Neural progenitor cell (in vitro differentiated cells): ENCODE results near the gene ABCA5. TPM values are rescaled to one million over a fixed set of nuclear protein-coding genes. Genes with fewer than 3 reads are reported as not detected.
"Not testable (repeated sequence)": the region's sequence is repeated elsewhere in the genome, so short reads cannot be mapped to it uniquely, and the experiment has no call there.

Source experiments
- DNase-seq: peaks from one replicate; pipeline ENCODE4 v3.0.0-alpha.2; 2016; ENCODE audit warnings: low spot score
- H2AFZ ChIP-seq: fragments of 200-600 bp; sonication (generic); replicated peaks from 2 replicates; pipeline ENCODE4 v1.6.1; 2016; ENCODE audit warnings: antibody characterized with exemption
- H3F3A ChIP-seq: fragments of 200-600 bp; sonication (generic); 2 replicates; pipeline ENCODE4 v1.6.1; 2016; ENCODE audit warnings: antibody characterized with exemption, low read depth
- H3K27ac ChIP-seq: fragments of 200-600 bp; sonication (generic); 2 replicates; pipeline ENCODE4 v1.5.1; 2016; ENCODE audit warnings: mild to moderate bottlenecking
- H3K27me3 ChIP-seq: fragments of 200-600 bp; sonication (generic); 2 replicates; pipeline ENCODE4 v1.6.1; 2016; ENCODE audit warnings: mild to moderate bottlenecking, moderate library complexity
- H3K36me3 ChIP-seq: fragments of 200-600 bp; sonication (generic); 2 replicates; pipeline ENCODE4 v1.5.1; 2016
- H3K4me1 ChIP-seq: fragments of 200-600 bp; sonication (generic); 2 replicates; pipeline ENCODE4 v1.6.1; 2016; ENCODE audit warnings: mixed run types
- H3K4me2 ChIP-seq: fragments of 200-600 bp; sonication (generic); 2 replicates; pipeline ENCODE4 v1.6.1; 2016
- H3K4me3 ChIP-seq: fragments of 200-600 bp; sonication (generic); 2 replicates; pipeline ENCODE4 v1.5.1; 2016
- H3K79me2 ChIP-seq: fragments of 200-600 bp; sonication (generic); 2 replicates; pipeline ENCODE4 v1.6.1; 2016; ENCODE audit warnings: low read depth
- H3K9ac ChIP-seq: fragments of 200-600 bp; sonication (generic); 2 replicates; pipeline ENCODE4 v1.6.1; 2016
- H3K9me3 ChIP-seq: fragments of 200-600 bp; sonication (generic); 2 replicates; pipeline ENCODE4 v1.5.1; 2016; ENCODE audit warnings: low read depth
- H4K20me1 ChIP-seq: fragments of 200-600 bp; sonication (generic); 2 replicates; pipeline ENCODE4 v1.6.1; 2016; ENCODE audit warnings: low read depth
- H3K27ac Mint-ChIP-seq: 3 replicates; pipeline ENCODE4 v1.8.0; 2021; ENCODE audit warnings: mixed read lengths
- H3K27me3 Mint-ChIP-seq: 2 replicates; pipeline ENCODE4 v1.8.0; 2022; ENCODE audit warnings: low read depth, mild to moderate bottlenecking, inconsistent platforms, moderate library complexity, mixed read lengths; ENCODE audit not compliant: insufficient read depth
- H3K36me3 Mint-ChIP-seq: 3 replicates; pipeline ENCODE4 v1.8.0; 2021; ENCODE audit warnings: mixed read lengths
- H3K4me1 Mint-ChIP-seq: 3 replicates; pipeline ENCODE4 v1.8.0; 2021; ENCODE audit warnings: mixed read lengths
- H3K4me3 Mint-ChIP-seq: 3 replicates; pipeline ENCODE4 v1.8.0; 2021; ENCODE audit warnings: mild to moderate bottlenecking, moderate library complexity, mixed read lengths
- H3K9me3 Mint-ChIP-seq: 3 replicates; pipeline ENCODE4 v1.8.0; 2020; ENCODE audit warnings: mixed read lengths
- EZH2 ChIP-seq: fragments of 200-600 bp; sonication (generic); IDR thresholded peaks from 2 replicates; pipeline ENCODE4 v1.6.1; 2017; ENCODE audit warnings: antibody characterized with exemption, mild to moderate bottlenecking, moderate library complexity
- EZH2phosphoT487 ChIP-seq: fragments of 200-600 bp; sonication (generic); IDR thresholded peaks from 2 replicates; pipeline ENCODE4 v1.6.1; 2017; ENCODE audit warnings: antibody characterized with exemption
- total RNA-seq: library from RNA; depleted of rRNA; stranded (reverse); fragments of >200 nt; gene quantifications from 2 replicates; pipeline ENCODE4 v1.2.3, GENCODE V29; 2015; ENCODE audit warnings: low replicate concordance
- TF ChIP-seq, protein P1 (sequence below): fragments of 200-600 bp; sonication (generic); IDR thresholded peaks from 2 replicates; pipeline ENCODE4 v1.5.1; 2017; ENCODE audit warnings: antibody characterized with exemption, mild to moderate bottlenecking

Gene ABCA5
- total RNA-seq, 1 donor from 2014 or later: 35.1 TPM

DNA sequence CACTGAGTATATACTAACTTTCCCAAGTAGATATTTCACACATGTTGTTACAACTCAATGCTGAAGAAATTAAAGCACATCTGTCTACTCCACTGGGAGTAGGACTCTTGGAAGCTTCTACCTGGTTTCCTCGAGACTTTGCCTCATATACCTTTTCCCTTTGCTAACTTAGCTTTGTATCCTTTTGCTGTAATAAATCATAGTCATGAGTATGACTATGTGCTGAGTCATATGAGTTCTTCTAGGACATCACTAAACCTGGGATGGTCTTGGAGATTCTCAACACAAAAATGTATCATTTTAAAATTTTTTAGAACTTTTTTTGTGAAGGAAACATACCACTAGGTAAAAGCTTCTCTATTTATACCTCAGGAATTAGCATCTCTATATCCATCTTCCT lies 39.8 kb downstream of the ABCA5 start:
- Histone ChIP-seq H3K9ac (no peak overlapping the region), H4K20me1 (no peaks in the 10 kb centered on the region), H3K9me3 (no peaks in the 10 kb centered on the region), H3K4me3 (no peak overlapping the region), H3F3A (no peaks in the 10 kb centered on the region), H3K4me2 (no peak overlapping the region), H3K27me3 (no peaks in the 10 kb centered on the region), H3K36me3 (no peaks in the 10 kb centered on the region), H3K79me2 (no peaks in the 10 kb centered on the region), H2AFZ (no peak overlapping the region), H3K27ac (no peak overlapping the region), H3K4me1 (no peaks in the 10 kb centered on the region)
- no peak for DNase-seq
- TF ChIP-seq EZH2: no peak
- TF ChIP-seq EZH2phosphoT487: no peak
- TF ChIP-seq, protein P1, sequence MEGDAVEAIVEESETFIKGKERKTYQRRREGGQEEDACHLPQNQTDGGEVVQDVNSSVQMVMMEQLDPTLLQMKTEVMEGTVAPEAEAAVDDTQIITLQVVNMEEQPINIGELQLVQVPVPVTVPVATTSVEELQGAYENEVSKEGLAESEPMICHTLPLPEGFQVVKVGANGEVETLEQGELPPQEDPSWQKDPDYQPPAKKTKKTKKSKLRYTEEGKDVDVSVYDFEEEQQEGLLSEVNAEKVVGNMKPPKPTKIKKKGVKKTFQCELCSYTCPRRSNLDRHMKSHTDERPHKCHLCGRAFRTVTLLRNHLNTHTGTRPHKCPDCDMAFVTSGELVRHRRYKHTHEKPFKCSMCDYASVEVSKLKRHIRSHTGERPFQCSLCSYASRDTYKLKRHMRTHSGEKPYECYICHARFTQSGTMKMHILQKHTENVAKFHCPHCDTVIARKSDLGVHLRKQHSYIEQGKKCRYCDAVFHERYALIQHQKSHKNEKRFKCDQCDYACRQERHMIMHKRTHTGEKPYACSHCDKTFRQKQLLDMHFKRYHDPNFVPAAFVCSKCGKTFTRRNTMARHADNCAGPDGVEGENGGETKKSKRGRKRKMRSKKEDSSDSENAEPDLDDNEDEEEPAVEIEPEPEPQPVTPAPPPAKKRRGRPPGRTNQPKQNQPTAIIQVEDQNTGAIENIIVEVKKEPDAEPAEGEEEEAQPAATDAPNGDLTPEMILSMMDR: no peak
- H3K9me3 Mint-ChIP-seq: no peaks in the 10 kb centered on the region
- H3K36me3 Mint-ChIP-seq: no peaks in the 10 kb centered on the region
- H3K4me3 Mint-ChIP-seq: no peak overlapping the region
- no peaks in the 10 kb centered on the region for H3K4me1 Mint-ChIP-seq
- H3K27me3 Mint-ChIP-seq: no peaks in the 10 kb centered on the region
- H3K27ac Mint-ChIP-seq: no peak overlapping the region

DNA sequence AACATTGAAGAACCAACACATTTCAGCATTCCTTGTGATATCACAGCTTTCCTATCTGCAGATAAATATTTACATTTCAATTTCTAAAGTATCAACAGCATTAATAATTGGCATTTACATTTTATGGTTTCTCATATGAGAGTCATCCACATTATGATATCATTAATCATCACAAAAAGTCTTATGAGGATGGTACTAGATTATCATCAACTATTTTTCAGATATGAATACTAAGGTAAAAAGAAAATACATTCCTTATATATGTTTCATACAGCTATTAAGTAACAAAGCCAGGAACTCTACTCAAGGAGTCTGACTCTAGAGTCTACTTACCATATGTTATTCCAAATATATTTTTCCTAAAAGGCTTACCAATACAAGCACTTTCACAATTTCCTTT lies 40.7 kb downstream of the ABCA5 start:
- Mint-ChIP-seq H3K36me3 (no peaks in the 10 kb centered on the region), H3K9me3 (no peaks in the 10 kb centered on the region), H3K27me3 (no peaks in the 10 kb centered on the region), H3K4me1 (no peaks in the 10 kb centered on the region), H3K27ac (no peak overlapping the region), H3K4me3 (no peak overlapping the region)
- Histone ChIP-seq H3K4me2 (no peak overlapping the region), H3K79me2 (no peaks in the 10 kb centered on the region), H3K9ac (no peak overlapping the region), H3K4me1 (no peaks in the 10 kb centered on the region), H3F3A (no peaks in the 10 kb centered on the region), H2AFZ (no peak overlapping the region), H3K36me3 (no peaks in the 10 kb centered on the region), H3K27me3 (no peaks in the 10 kb centered on the region), H4K20me1 (no peaks in the 10 kb centered on the region), H3K4me3 (no peak overlapping the region), H3K9me3 (no peaks in the 10 kb centered on the region), H3K27ac (no peak overlapping the region)
- no peak for DNase-seq
- TF ChIP-seq EZH2 (no peak), EZH2phosphoT487 (no peak)
- TF ChIP-seq, protein P1: no peak

DNA sequence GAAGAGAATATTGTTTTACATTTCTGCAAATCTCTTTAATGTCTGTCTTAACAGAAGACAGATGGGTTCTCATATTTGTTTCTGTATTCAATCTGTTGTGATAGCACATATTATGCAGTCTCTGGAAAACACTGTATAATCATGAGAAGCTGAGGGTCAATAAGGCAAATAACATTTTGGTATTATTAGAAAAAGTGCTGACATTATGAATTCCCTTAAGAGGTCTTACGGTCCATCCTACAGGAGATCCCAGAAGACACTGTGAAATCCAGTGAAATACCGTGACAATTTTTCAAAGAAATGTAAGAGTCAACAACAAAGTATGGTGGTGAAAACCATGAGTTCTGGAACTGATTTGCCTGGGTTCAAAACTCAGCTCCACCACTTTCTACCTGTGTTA lies 42.3 kb downstream of the ABCA5 start:
- Histone ChIP-seq H4K20me1 (no peaks in the 10 kb centered on the region), H3K27ac (no peak overlapping the region), H2AFZ (no peak overlapping the region), H3K9me3 (no peaks in the 10 kb centered on the region), H3F3A (no peaks in the 10 kb centered on the region), H3K4me1 (no peaks in the 10 kb centered on the region), H3K36me3 (no peaks in the 10 kb centered on the region), H3K4me2 (no peak overlapping the region), H3K9ac (no peak overlapping the region), H3K27me3 (no peaks in the 10 kb centered on the region), H3K4me3 (no peak overlapping the region), H3K79me2 (no peaks in the 10 kb centered on the region)
- Mint-ChIP-seq H3K9me3 (no peaks in the 10 kb centered on the region), H3K27ac (no peak overlapping the region), H3K4me3 (no peak overlapping the region), H3K27me3 (no peaks in the 10 kb centered on the region), H3K36me3 (no peaks in the 10 kb centered on the region), H3K4me1 (no peaks in the 10 kb centered on the region)
- no peak for TF ChIP-seq EZH2
- TF ChIP-seq, protein P1: no peak
- TF ChIP-seq EZH2phosphoT487: no peak
- DNase-seq: no peak

DNA sequence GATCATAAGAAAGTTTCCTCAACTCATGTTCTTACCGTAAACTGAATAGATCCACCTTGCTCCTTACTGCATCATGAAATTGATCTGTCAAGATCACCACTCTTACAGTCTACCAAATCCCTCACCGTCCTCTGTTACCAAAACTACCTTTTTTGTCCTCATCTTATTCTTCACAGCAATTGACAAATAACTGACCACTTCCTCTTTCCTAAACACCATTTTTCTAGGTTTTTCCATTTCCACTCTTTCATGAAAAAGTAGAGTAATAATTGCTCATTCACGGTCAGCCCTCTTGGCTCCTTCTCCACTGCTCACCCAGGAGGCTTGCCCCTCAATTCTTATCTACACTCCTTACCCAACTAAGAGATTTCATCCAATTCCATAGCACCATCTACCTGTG lies 44.9 kb downstream of the ABCA5 start:
- Mint-ChIP-seq H3K4me3 (no peak overlapping the region), H3K9me3 (no peaks in the 10 kb centered on the region)
- no peaks in the 10 kb centered on the region for H3K36me3 ChIP-seq

DNA sequence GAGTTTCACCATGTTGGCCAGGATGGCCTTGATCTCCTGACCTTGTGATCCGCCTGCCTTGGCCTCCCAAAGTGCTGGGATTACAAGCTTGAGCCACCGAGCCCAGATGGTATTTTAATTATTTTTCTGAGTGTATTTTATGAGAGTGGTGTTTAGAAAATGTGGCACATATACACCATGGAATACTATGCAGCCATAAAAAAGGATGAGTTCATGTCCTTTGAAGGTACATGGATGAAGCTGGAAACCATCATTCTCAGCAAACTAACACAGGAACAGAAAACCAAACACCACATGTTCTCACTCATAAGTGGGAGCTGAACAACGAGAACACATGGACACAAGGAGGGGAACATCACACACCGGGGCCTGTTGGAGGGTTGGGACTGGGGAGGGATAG lies 50.7 kb downstream of the ABCA5 start:
- H3K79me2 ChIP-seq, H2AFZ ChIP-seq, H3K36me3 Mint-ChIP-seq, H4K20me1 ChIP-seq, H3K4me2 ChIP-seq, H3K4me1 Mint-ChIP-seq, H3K4me3 ChIP-seq, H3K4me3 Mint-ChIP-seq, H3K9me3 Mint-ChIP-seq, H3K36me3 ChIP-seq, H3K27me3 Mint-ChIP-seq, H3K9me3 ChIP-seq, H3K9ac ChIP-seq, H3K27me3 ChIP-seq, DNase-seq, H3K27ac ChIP-seq, H3K4me1 ChIP-seq, H3F3A ChIP-seq, H3K27ac Mint-ChIP-seq: not testable (repeated sequence)

More for the DNA sequence above, 44.9 kb downstream of the ABCA5 start:
- H3K27ac ChIP-seq: no peak overlapping the region
- no peak overlapping the region for H3K4me3 ChIP-seq
- Mint-ChIP-seq H3K27ac (no peak overlapping the region), H3K36me3 (no peaks in the 10 kb centered on the region), H3K27me3 (no peaks in the 10 kb centered on the region), H3K4me1 (no peaks in the 10 kb centered on the region)
- DNase-seq: no peak
- H4K20me1 ChIP-seq: no peaks in the 10 kb centered on the region
- H3K79me2 ChIP-seq: no peaks in the 10 kb centered on the region
- H3K27me3 ChIP-seq: no peaks in the 10 kb centered on the region
- no peak overlapping the region for H3K9ac ChIP-seq
- H3K4me1 ChIP-seq: no peaks in the 10 kb centered on the region
- no peak overlapping the region for H3K4me2 ChIP-seq
- H2AFZ ChIP-seq: no peak overlapping the region
- TF ChIP-seq EZH2phosphoT487: no peak
- no peak for TF ChIP-seq EZH2
- TF ChIP-seq, protein P1: no peak
- no peaks in the 10 kb centered on the region for H3K9me3 ChIP-seq
- no peaks in the 10 kb centered on the region for H3F3A ChIP-seq
